Activated naive CD4-positive, alpha-beta T cell treated with anti-CD3 and anti-CD28 coated beads, Interleukin-2, amount 50 U/mL, for 24 hours (primary cell): ENCODE data around the gene EPHB6.

Source experiments
- H3K27ac Mint-ChIP-seq: one replicate; pipeline ENCODE4 v1.8.0; 2021; ENCODE audit warnings: mild to moderate bottlenecking, mixed read lengths
- H3K27me3 Mint-ChIP-seq: one replicate; pipeline ENCODE4 v1.8.0; 2021; ENCODE audit warnings: mixed read lengths
- H3K36me3 Mint-ChIP-seq: one replicate; pipeline ENCODE4 v1.8.0; 2021; ENCODE audit warnings: mixed read lengths
- H3K4me1 Mint-ChIP-seq: one replicate; pipeline ENCODE4 v1.8.0; 2021; ENCODE audit warnings: mixed read lengths
- H3K4me3 Mint-ChIP-seq: one replicate; pipeline ENCODE4 v1.8.0; 2021; ENCODE audit warnings: mild to moderate bottlenecking, mixed read lengths
- H3K9me3 Mint-ChIP-seq: one replicate; pipeline ENCODE4 v1.8.0; 2021; ENCODE audit warnings: mixed read lengths

Gene EPHB6

DNA sequence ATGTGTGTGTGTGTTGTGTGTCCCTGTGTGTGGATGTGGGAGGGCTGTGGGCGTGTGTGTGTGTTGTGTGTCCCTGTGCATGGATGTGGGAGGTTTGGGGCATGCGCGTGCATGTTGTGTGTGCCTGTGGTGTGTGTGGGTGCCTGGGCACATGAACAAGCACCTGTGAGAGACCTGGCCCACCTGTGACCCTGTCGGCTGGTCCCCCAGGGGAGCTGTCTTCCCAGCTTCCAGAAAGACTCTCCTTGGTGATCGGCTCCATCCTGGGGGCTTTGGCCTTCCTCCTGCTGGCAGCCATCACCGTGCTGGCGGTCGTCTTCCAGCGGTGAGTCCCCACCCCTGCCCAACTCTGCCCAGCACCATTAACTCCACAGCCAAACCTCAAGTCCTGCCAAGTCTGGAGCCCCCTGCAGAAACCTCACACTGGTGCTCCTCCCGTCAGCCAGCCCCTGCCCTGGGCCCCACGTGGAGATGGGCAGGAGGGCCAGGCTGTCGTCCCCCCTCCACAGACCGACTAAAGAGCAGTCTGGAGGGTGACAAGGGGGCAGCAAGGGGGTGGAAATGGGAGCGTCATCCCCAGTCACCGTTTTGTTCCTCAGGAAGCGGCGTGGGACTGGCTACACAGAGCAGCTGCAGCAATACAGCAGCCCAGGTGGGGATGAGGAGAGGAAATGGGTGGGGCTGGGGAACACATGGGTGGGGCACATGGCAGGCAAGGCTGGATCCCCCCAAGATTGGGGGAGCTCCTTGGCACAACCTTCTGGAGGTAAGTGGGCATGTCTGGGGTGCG lies 12.7 kb downstream of the EPHB6 start:
- Mint-ChIP-seq H3K27me3 (no peaks in the 10 kb centered on the region), H3K9me3 (no peaks in the 10 kb centered on the region), H3K36me3 (peaks cover 4% of the 10 kb centered on the region), H3K27ac (no peak overlapping the region), H3K4me1 (no peaks in the 10 kb centered on the region), H3K4me3 (no peak overlapping the region)

DNA sequence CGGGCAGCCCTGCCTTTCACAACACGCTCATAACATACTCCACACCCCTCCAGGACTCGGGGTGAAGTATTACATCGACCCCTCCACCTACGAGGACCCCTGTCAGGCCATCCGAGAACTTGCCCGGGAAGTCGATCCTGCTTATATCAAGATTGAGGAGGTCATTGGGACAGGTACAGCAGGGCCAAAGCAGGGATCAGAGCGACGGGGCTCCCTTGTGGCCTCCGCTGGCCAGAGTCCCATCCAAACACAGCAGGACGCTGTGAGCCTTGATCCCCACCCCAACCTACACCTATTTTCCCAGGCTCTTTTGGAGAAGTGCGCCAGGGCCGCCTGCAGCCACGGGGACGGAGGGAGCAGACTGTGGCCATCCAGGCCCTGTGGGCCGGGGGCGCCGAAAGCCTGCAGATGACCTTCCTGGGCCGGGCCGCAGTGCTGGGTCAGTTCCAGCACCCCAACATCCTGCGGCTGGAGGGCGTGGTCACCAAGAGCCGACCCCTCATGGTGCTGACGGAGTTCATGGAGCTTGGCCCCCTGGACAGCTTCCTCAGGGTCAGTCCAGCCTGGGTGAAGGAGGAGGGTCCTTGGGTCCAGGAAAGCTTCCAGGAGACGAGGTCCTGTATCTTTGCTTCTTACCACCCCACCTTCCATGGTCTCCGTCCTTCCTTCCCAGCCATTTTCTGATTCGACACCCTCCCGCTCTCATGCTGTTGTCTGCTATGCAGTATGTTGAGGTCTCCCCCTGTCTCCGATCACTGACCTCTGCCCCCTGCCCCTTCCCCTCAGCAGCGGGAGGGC lies 13.5 kb downstream of the EPHB6 start:
- no peaks in the 10 kb centered on the region for H3K4me1 Mint-ChIP-seq
- no peaks in the 10 kb centered on the region for H3K9me3 Mint-ChIP-seq
- peaks cover 2% of the 10 kb centered on the region for H3K36me3 Mint-ChIP-seq
- H3K4me3 Mint-ChIP-seq, result no peak overlapping the region
- H3K27ac Mint-ChIP-seq, result no peak overlapping the region
- no peaks in the 10 kb centered on the region for H3K27me3 Mint-ChIP-seq

DNA sequence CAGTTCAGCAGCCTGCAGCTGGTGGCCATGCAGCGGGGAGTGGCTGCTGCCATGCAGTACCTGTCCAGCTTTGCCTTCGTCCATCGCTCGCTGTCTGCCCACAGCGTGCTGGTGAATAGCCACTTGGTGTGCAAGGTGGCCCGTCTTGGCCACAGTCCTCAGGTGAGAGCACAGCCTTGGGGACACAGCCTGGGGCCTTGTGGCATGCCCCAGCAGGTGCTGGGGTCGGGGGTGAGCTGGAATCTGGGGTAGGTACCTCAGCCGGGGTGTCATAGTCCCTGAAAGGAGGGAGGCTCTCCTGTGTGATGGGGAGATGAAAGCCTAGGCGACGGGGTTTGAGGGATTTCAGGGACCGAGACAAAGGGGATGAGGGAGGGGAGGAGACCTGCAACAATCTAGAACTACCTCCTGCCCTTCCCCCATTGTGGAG lies 14.1 kb downstream of the EPHB6 start:
- H3K36me3 Mint-ChIP-seq, result peaks cover 2% of the 10 kb centered on the region
- H3K4me1 Mint-ChIP-seq, result no peaks in the 10 kb centered on the region
- H3K9me3 Mint-ChIP-seq, result no peaks in the 10 kb centered on the region
- no peak overlapping the region for H3K4me3 Mint-ChIP-seq
- H3K27me3 Mint-ChIP-seq, result no peaks in the 10 kb centered on the region
- H3K27ac Mint-ChIP-seq, result no peak overlapping the region

DNA sequence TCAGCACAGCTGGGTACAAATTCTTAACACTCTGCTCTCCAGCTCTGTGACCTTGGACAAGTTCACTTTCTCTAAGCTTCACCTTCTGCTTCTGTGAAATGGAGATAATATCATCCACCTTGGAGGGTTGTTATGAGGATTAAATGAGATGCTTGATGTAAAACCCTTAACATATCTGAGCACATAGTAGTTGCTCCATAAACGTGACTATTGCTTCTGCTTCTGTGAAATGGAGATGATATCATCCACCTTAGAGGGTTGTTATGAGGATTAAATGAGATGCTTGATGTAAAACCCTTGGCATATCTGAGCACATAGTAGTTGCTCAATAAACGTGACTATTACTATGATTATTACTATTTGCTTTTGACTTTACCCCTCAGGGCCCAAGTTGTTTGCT lies 14.6 kb downstream of the EPHB6 start:
- no peak overlapping the region for H3K27ac Mint-ChIP-seq
- no peaks in the 10 kb centered on the region for H3K4me1 Mint-ChIP-seq
- H3K4me3 Mint-ChIP-seq, result no peak overlapping the region
- H3K9me3 Mint-ChIP-seq, result no peaks in the 10 kb centered on the region
- no peaks in the 10 kb centered on the region for H3K27me3 Mint-ChIP-seq
- H3K36me3 Mint-ChIP-seq, result peaks cover 2% of the 10 kb centered on the region

DNA sequence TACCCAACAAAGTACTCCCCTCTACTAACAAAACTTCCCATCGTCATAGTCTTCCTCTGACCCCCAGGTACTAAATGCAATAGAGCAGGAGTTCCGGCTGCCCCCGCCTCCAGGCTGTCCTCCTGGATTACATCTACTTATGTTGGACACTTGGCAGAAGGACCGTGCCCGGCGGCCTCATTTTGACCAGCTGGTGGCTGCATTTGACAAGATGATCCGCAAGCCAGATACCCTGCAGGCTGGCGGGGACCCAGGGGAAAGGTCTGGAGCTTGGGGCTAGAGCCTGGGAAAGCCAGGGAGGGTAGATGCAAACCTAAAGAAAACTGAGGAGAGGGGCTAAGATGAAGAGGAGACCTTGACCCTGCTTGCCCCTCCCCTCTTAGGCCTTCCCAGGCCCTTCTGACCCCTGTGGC lies 15.3 kb downstream of the EPHB6 start:
- Mint-ChIP-seq H3K9me3 (no peaks in the 10 kb centered on the region), H3K36me3 (peaks cover 2% of the 10 kb centered on the region), H3K27me3 (no peaks in the 10 kb centered on the region), H3K4me1 (no peaks in the 10 kb centered on the region), H3K27ac (no peak overlapping the region), H3K4me3 (no peak overlapping the region)

DNA sequence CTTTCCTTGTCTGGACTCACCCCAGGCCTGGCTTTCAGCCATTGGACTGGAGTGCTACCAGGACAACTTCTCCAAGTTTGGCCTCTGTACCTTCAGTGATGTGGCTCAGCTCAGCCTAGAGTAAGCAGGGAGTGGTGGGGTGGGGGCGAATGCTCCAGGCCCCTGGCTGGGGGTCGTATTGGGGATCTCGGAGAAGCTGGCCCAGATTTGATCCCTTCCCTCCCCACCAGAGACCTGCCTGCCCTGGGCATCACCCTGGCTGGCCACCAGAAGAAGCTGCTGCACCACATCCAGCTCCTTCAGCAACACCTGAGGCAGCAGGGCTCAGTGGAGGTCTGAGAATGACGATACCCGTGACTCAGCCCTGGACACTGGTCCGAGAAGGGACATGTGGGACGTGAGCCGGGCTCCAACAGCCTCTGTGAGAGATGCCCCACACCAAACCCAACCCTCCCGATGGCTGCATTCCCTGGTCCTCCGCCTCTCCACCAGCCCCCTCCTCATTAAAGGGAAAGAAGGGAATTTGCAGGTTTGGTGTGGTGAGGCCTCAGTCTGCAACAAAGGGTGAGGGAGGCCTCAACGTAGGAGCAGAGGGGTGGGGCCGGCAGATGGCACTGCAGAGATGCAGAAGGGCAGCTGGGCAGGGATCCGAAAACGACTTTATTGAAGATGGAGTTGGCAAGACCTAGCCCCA lies 15.8 kb downstream of the EPHB6 start:
- H3K27ac Mint-ChIP-seq, result no peak overlapping the region

DNA sequence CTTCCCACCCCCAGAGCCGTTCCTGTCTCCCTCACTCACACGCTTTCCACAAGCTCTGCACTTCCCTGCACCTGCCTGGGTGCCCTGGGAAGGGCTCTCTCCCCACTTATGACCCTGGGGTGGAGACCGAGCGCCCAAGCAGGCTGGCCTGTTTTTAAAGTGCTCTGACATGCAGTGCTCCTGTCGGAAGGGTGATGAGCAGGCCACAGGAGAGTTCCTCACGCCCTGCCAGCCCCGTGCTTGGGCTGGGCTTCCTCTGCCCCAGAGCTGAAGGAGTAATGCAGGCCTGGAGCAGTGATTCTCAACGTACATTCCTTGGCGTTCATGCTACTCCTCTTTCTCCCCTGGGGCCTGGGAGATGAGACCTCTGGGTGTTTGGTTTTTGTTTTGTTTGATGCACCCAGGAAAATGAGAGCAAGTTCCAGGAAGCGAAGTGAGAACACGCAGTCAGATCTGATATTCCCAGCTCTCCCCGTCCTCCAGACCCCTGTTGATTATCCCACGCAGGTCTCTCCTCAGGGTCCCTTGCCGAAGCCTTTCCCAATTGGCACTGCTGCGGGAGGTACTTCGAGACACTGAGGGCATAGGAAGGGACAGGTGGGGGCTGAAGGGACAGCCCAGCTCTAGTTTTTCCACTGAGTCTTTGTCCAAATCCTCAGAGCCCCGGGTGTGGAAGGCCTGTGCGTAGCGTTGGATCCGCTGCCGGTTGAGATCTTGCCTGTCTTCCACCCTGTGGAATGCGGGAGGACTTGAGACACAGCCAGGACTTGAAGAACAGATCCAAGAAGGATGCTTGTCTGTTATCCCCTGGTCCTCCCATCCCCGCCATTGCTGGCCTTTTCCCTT lies 16.6 kb downstream of the EPHB6 start:
- no peak overlapping the region for H3K27ac Mint-ChIP-seq
- no peaks in the 10 kb centered on the region for H3K9me3 Mint-ChIP-seq
- H3K36me3 Mint-ChIP-seq, result peaks cover 2% of the 10 kb centered on the region
- no peaks in the 10 kb centered on the region for H3K27me3 Mint-ChIP-seq
- H3K4me3 Mint-ChIP-seq, result no peak overlapping the region
- H3K4me1 Mint-ChIP-seq, result no peaks in the 10 kb centered on the region

More for the DNA sequence above, 15.8 kb downstream of the EPHB6 start:
- no peak overlapping the region for H3K4me3 Mint-ChIP-seq
- H3K27me3 Mint-ChIP-seq, result no peaks in the 10 kb centered on the region
- no peaks in the 10 kb centered on the region for H3K4me1 Mint-ChIP-seq
- no peaks in the 10 kb centered on the region for H3K9me3 Mint-ChIP-seq
- peaks cover 2% of the 10 kb centered on the region for H3K36me3 Mint-ChIP-seq

DNA sequence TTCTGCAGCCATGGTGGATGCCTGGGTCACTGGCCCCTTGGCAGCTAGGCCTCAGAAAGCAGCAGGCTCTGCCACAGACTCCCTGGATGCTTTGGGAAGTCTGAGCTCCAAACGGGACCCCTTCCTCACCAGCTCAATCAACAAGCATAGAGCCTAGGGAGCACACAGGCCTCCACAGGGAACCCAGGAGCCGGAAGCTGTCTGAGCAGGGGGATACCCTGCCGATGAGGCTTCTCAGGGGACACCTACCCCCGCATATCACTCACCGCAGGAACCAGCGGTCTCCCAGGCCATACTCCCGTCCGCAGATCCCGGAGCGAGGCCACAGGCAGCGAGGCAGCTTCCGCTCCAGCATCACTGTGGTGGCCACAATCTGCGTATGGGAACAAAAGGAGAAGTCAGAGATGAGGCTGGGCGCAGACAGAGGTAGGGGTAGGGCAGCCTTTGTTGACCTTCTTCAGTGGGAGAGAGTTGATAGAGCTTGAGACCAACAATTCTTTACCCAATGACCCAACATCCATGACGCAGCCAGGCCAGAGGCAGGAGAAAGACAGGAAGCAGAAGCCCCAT lies 17.3 kb downstream of the EPHB6 start:
- H3K36me3 Mint-ChIP-seq, result peaks cover 2% of the 10 kb centered on the region
- H3K4me1 Mint-ChIP-seq, result no peaks in the 10 kb centered on the region
- no peak overlapping the region for H3K27ac Mint-ChIP-seq
- no peaks in the 10 kb centered on the region for H3K27me3 Mint-ChIP-seq
- H3K9me3 Mint-ChIP-seq, result no peaks in the 10 kb centered on the region
- H3K4me3 Mint-ChIP-seq, result no peak overlapping the region

DNA sequence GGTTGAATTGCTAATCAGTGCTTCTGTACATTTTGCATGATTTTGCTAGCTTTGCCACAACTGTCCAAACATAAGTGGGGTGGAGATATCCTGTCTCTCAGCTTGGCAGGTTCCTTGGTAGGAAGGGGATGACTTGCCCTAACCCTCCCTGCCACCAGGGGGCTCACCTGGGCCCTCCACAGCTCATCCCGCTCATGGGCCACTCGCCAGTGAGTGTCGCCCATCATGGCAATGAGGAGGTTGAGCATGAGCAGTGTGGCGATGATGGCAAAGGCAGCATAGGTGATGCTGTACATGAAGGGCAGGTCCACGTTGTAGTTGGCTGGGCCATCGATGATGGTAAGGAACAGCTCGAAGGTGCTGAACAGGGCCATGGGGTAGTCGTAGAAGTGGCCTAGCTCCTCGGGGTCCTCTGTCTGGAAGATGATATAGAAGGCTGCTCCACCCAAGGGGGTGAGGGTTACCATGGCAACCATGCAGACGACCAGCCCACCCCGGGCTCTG lies 18.5 kb downstream of the EPHB6 start:
- Mint-ChIP-seq H3K27me3 (no peaks in the 10 kb centered on the region), H3K27ac (no peak overlapping the region), H3K9me3 (no peaks in the 10 kb centered on the region), H3K4me1 (no peaks in the 10 kb centered on the region), H3K36me3 (peaks cover 2% of the 10 kb centered on the region), H3K4me3 (no peak overlapping the region)

DNA sequence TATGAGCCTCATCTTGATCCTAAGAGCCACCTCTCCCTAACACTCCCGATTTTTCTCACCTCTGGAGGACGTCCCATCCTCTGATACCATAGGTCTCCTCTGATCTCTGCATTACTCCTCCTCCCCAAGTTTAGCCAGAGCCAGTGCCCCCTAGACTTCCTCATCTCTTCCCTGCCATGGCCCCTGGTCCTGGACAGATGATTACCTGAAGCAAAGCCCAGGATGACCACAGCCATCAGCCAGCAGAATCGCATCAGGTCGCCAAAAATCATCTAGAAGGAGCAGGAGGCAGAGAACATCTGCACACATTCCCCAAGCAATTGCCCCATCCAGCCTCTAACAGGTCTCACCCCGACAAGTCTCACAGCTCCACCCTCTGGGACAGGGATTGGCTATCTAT lies 19.0 kb downstream of the EPHB6 start:
- Mint-ChIP-seq H3K4me1 (no peaks in the 10 kb centered on the region), H3K27me3 (no peaks in the 10 kb centered on the region), H3K27ac (no peak overlapping the region), H3K9me3 (no peaks in the 10 kb centered on the region), H3K4me3 (no peak overlapping the region), H3K36me3 (peaks cover 2% of the 10 kb centered on the region)

DNA sequence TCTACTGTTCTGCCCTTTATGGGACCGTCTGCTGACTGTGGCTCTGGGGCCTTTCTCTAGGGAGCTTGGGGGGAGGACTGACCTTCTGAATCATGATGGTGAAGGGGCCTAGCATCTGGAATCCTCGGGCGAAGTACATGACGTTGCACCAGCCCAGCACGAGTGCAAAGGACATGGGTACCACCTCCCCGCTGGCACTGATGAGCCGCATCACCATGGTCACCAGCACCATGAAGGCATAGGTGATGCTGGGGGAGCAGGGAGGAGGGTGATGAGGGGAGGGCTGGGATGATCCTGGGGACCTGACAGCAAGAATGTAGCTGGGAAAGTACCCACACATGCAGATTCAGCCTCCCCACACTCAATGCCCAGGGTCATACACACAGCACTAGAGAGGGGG lies 19.5 kb downstream of the EPHB6 start:
- no peak overlapping the region for H3K27ac Mint-ChIP-seq
- no peaks in the 10 kb centered on the region for H3K9me3 Mint-ChIP-seq
- H3K36me3 Mint-ChIP-seq, result peaks cover 2% of the 10 kb centered on the region
- H3K4me1 Mint-ChIP-seq, result no peaks in the 10 kb centered on the region
- no peak overlapping the region for H3K4me3 Mint-ChIP-seq
- H3K27me3 Mint-ChIP-seq, result no peaks in the 10 kb centered on the region

DNA sequence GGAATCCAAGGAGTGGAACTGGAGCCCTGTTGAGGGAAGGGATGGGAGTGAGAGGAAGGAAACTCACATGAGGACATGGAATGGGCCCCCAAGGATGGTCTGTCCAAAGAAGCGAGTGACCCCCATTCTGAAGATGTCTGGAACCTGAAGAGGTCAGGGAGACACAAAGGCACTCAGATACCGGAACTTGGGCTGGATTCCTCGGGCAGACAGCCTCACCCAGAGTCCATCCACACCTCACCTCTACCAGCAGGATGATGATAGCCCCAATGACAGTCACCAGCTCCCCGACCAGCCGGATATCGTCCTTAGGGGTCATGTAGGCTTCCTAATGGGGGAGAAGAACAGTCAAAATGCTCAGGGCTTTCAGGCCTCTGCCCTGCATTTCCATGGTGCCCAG lies 20.0 kb downstream of the EPHB6 start:
- Mint-ChIP-seq H3K36me3 (peaks cover 2% of the 10 kb centered on the region), H3K27me3 (no peaks in the 10 kb centered on the region), H3K4me1 (no peaks in the 10 kb centered on the region), H3K9me3 (no peaks in the 10 kb centered on the region), H3K27ac (no peak overlapping the region), H3K4me3 (no peak overlapping the region)

DNA sequence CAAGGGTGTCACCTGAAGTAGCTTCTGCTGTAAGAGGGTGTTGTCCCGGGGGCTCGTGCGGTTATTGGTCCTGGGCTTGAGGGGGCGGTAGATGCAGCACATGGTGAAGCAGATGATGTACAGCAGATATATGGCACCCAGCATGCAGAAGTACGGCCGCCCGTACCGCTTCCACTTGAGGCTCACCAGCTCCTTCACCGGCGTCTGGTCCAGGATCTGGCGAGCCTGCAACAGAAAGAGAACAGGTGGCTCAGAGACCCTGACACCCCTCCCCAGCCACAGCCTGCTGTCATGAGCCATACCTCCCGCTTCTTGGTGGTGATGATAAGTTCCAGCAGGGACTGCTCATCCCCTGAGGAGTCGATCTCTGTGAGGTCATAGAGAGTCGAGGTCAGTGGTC lies 20.6 kb downstream of the EPHB6 start:
- H3K4me1 Mint-ChIP-seq, result no peaks in the 10 kb centered on the region
- no peaks in the 10 kb centered on the region for H3K27me3 Mint-ChIP-seq
- H3K36me3 Mint-ChIP-seq, result no peaks in the 10 kb centered on the region
- H3K9me3 Mint-ChIP-seq, result no peaks in the 10 kb centered on the region
- H3K4me3 Mint-ChIP-seq, result no peak overlapping the region
- no peak overlapping the region for H3K27ac Mint-ChIP-seq

DNA sequence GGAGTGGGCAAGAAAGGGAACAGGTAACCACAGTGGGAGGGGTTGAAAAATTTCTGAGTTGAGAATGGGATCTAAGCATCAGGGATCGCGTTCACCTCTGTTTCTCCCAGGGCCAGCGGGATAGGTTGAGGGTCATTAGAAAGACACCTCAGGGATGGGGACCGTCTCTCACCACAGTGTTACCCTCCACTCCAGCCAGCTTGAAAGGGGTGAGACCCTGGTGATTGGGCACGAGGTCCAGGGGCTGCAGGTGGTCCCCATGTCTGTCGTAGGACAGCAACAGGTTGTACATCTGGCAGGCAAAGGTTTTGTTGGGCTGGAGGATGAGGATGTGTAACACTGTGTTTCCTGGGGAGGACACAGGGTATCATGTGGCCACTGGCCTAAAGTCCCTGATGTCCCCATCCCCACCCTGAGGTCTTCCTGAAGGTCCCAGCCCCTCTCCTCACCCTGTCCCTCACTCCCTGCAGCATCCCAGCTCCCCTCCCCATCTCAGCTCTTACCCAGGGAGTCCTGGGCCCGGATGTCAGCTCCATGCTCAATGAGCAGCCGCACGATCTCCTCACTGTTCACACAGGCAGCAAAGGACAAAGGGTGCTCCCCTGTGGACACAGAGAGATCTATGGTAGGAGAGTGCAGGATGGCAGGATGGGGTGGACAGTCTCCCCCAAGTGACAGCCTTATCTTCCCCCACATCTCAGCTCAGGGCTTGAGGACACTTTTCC lies 21.5 kb downstream of the EPHB6 start:
- Mint-ChIP-seq H3K9me3 (no peaks in the 10 kb centered on the region), H3K27me3 (no peaks in the 10 kb centered on the region), H3K36me3 (no peaks in the 10 kb centered on the region), H3K4me3 (no peak overlapping the region), H3K4me1 (no peaks in the 10 kb centered on the region), H3K27ac (no peak overlapping the region)
